PFSK-1 (cell line): ENCODE data around the gene TFEB.
A peak's percentile ranks its signal among the peaks of the same experiment; 100 is the strongest.

ENCODE experiments used
- FOXP2 ChIP-seq: optimal IDR thresholded peaks from 2 replicates; pipeline ENCODE3; 2011; ENCODE audit warnings: borderline replicate concordance, control low read depth, inconsistent platforms; ENCODE audit not compliant: insufficient read depth; ENCODE audit errors: extremely low read length, extremely low read depth
- POLR2AphosphoS5 ChIP-seq: IDR thresholded peaks from 2 replicates; pipeline ENCODE4 v1.6.1; 2012; ENCODE audit warnings: low read depth, mild to moderate bottlenecking, control low read depth, low read length, moderate library complexity
- REST ChIP-seq, 2 experiments: IDR thresholded peaks; 2 replicates each; pipeline versions ENCODE4 v1.6.1 to v1.8.0; 2011 to 2012; ENCODE audit warnings: low read depth in 2 of 2, low read length in 2 of 2, control low read depth in 1 of 2, inconsistent platforms in 1 of 2, mild to moderate bottlenecking in 1 of 2, moderate library complexity in 1 of 2; ENCODE audit not compliant: insufficient read depth in 1 of 2
- SIN3A ChIP-seq: IDR thresholded peaks from 2 replicates; pipeline ENCODE4 v1.6.1; 2012; ENCODE audit warnings: mild to moderate bottlenecking, low read length, moderate library complexity, borderline replicate concordance; ENCODE audit not compliant: insufficient read depth
- TAF1 ChIP-seq: IDR thresholded peaks from 2 replicates; pipeline ENCODE4 v1.6.1; 2012; ENCODE audit warnings: low read length, control low read depth, borderline replicate concordance; ENCODE audit not compliant: insufficient read depth

The TFEB gene

DNA sequence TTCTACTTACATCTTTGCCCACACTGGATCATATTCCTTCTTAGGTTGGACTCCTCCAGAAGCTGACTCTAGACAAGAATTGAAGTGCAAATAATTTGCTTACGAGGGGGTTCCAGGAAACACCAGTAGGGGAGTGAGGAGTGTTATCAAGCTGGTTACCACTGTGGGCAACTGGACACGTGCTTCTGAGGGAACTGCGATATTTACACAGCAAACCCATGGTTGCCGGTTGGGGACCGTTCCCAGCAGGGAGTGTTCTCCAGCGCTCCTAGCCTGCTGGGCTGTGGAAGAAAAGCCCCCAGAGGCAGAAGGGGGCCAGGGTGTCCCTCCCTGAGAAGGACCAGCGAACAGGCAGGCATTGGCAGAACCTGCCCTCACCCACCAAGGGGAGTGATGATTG lies 75.5 kb downstream of the TFEB start:
- TF ChIP-seq TAF1 (no peak), SIN3A (no peak), POLR2AphosphoS5 (no peak), FOXP2 (no peak), REST (IDR thresholded peaks at IDR 0.05; ENCODE audit: insufficient read depth in 1 of 2, low read depth in 2 of 2, low read length in 2 of 2) (no peak)

- TF ChIP-seq FOXP2 (no peak), TAF1 (no peak), SIN3A (no peak), POLR2AphosphoS5 (no peak), REST (IDR thresholded peaks at IDR 0.05; ENCODE audit: insufficient read depth in 1 of 2, low read depth in 2 of 2, low read length in 2 of 2) (no peak)
Measured at GRCh38 chr6:41658636-41659035, 76.8 kb downstream of the TFEB start.

- TF ChIP-seq REST (IDR thresholded peaks at IDR 0.05; ENCODE audit: insufficient read depth in 1 of 2, low read depth in 2 of 2, low read length in 2 of 2) (no peak), SIN3A (no peak), TAF1 (no peak), POLR2AphosphoS5 (no peak), FOXP2 (no peak)
Measured at GRCh38 chr6:41657131-41658094, 78.0 kb downstream of the TFEB start.

DNA sequence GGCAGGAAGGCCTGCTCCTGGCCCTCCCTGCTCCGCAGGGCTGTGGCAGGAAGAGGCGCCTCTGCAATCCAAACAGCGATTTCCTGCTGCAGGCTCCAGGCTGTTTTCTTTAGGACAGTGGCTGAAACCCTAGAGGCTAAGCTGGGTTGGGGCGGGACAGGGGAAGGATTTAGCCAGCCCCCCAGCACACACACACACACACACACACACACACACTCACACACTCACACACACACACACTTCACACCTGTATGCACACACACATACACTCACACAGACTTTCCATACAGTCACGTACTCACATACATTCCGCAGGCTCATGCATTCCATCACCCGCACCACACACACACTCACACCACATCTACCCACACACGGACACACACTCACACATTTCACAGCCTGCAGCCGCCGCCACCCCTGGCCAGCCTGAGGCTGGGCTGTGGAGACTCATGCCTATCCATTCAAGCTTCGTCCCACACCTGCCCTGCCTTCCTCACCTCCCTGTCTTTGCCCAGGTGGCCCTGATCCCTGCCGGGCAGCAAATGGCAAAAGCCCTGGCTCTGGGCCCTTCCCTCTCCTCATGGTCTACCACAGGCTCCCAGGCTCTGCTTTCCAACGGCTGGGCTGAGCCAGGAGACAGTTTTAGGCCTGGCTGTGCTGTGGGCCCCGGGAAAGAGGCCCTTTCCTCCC lies 79.3 kb downstream of the TFEB start:
- peak; percentile 39; the same call in 1 of the 2 replicates for TF ChIP-seq POLR2AphosphoS5
- TF ChIP-seq REST (IDR thresholded peaks at IDR 0.05; ENCODE audit: insufficient read depth in 1 of 2, low read depth in 2 of 2, low read length in 2 of 2) = no peak; a peak in 1 of 4 replicates
- TF ChIP-seq FOXP2 = peak; percentile 14
- peak; percentile 24; the same call in 1 of the 2 replicates for TF ChIP-seq TAF1
- peak; percentile 55; the same call in 1 of the 2 replicates for TF ChIP-seq SIN3A
